Endometrial microvascular endothelial cells (primary cell): ENCODE results near the gene UTP3. TPM values are rescaled to one million over a fixed set of nuclear protein-coding genes. Genes with fewer than 3 reads are reported as not detected.
"Not testable (repeated sequence)": the region's sequence is repeated elsewhere in the genome, so short reads cannot be mapped to it uniquely, and the experiment has no call there.

Source experiments
- in situ Hi-C: cut with HindIII; loops from 2 replicates; pipeline ENCODE4 v1.10.0; 2017; ENCODE audit warnings: low sequenced_read_pairs, low pct_unique_long_range_greater_than_20kb; ENCODE audit errors: inconsistent ontology term
- total RNA-seq: library from RNA; depleted of rRNA; stranded (reverse); fragments of >200 nt; gene quantifications from one replicate; pipeline ENCODE4 v1.2.3, GENCODE V29; 2015; ENCODE audit errors: inconsistent ontology term

Gene UTP3
- total RNA-seq, 1 donor from 2014 or later = 23.7 TPM

DNA sequence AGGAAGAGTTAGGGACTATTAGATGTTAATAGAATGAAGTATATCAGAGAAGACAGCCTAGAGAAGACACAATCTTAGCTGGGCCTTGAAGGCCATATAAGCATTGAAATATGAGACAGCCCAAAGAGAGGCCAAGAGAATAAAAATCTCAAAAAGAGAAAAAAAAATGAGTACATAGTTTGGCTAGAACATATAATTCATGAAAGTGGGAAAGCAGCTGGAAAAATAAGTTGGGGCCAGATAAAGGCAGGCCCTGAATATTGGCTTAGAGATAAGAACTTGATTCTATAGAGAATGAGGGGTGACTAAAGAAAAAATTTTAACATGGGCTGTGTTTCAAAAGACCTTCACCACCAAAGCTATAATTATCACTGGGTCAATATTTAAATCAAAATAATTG lies 7.4 kb upstream of the UTP3 start:
- in situ Hi-C loops = no loop called here

DNA sequence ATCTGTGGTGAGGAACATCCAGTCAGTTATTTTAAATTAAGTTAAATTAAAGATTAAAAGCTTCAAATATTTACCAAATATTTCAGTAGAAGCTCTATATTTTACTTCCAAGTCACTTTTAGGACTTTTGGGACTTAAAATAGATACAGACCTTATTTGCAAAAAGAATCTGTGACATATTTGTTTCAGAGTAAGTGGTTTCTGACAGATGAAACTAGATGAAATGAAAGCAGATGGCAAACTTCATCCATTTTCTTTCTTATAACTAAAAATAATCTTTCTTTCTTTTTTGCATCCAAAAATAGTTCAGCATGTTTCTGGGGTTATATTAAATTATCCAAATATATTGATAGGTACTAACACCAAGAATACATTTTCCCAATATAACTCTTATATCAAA lies 6.6 kb upstream of the UTP3 start:
- in situ Hi-C loops = no loop called here

DNA sequence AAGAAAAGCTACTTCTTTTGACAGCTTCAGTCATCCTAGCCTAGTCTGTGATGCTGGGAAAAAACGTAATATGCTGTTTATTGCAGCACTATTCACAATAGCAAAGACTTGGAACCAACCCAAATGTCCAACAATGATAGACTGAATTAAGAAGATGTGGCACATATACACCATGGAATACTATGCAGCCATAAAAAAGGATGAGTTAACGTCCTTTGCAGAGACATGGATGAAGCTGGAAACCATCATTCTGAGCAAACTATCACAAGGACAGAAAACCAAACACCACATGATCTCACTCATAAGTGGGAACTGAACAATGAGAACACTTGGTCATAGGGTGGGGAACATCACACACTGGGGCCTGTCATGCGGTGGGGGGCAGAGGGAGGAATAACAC lies 6.2 kb upstream of the UTP3 start:
- in situ Hi-C loops = not testable (repeated sequence)

DNA sequence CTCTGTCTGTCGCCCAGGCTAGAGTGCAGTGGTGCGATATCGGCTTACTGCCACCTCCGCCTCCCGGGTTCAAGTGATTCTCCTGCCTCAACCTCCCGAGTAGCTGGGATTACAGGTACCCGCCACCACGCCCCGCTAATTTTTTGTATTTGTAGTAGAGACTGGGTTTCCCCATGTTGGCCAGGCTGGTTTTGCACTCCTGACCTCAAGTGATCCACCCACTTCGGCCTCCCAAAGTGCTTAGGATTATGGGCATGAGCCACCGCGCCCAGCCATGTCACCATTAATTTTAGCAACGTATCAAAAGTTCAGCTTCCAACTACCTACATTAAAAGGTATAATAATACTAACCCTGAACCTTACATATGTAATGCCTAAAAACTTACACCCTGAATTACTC lies 940 bp upstream of the UTP3 start:
- in situ Hi-C loops = no loop called here

DNA sequence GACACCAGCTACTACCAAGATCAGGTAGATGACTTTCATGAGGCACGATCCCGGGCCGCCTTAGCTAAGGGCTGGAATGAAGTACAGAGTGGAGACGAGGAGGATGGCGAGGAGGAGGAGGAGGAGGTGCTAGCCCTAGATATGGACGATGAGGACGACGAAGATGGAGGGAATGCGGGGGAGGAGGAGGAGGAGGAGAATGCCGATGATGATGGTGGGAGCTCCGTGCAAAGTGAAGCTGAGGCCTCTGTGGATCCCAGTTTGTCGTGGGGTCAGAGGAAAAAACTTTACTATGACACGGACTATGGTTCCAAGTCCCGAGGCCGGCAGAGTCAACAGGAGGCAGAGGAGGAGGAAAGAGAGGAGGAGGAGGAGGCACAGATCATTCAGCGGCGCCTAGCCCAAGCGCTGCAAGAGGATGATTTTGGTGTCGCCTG lies 481 bp downstream of the UTP3 start:
- in situ Hi-C loops = no loop called here

DNA sequence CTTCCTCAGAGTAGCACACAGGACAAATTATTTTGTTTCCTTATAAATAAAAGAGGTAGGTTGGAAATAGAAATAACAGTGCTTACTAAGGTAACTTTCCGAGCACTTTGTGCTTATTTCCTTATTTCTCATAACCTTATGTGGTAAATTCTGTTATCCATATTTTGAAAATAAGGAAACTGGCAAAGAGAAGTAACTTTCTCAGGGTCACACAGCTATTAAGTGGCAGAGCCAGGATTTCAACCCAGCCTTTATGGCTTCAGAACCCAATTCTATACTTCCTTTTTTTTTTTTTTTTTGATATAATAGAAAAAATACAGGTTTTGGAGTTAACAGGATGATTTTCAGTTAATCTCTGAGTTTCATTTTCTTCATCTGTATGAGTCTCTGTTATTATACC lies 3.3 kb downstream of the UTP3 start:
- in situ Hi-C loops = no loop called here

DNA sequence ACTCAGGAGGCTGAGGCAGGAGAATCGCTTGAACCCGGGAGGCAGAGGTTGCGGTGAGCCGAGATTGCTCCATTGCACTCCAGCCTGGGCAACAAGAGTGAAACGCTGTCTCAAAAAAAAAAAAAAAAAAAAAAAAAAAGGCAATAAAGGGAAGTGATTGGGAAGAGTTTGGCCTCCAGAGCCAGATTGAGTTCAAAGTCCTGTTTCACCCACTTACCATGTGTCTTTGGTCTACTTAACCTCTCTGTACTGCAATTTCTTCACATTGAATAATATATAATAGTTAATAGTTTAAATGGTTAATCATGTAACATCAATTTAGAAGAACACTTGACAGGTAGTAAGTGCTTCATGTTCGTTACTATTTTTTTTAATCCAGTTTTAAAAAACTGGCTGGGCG lies 6.3 kb downstream of the UTP3 start:
- in situ Hi-C loops = not testable (repeated sequence)

DNA sequence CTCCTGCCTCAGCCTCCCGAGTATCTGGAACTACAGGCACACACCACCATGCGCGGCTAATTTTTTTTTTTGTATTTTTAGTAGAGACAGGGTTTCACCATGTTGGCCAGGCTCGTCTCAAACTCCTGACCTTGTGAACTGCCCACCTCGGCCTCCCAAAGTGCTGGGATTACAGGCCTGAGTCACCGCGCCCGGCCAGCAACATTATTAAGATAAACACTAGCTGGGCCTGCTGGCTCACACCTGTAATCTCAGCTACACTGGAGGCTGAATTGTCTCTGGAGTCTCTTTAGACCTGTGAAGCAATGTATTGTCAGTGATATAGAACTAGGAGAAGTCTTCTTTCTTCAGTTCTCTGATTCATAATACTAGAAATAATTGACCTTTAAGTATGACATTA lies 10.1 kb downstream of the UTP3 start:
- in situ Hi-C loops = not testable (repeated sequence)

DNA sequence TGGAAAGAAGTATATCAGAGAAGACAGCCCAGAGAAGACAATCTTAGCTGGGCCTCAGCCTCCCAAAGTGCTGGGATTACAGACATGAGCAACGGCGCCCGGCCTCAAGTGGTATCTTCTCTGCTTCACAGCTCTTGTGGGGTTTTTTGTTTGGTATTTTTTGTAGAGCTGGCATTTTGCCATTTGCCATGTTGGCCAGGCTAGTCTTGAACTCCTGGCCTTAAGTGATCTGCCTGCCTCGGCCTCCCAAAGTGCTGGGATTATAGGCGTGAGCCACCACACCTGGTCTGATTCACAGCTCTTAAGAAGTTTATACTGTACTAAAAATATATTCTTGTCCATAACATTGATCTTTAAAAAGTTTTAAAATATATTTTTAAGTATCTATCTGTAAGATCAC lies 12.4 kb downstream of the UTP3 start:
- in situ Hi-C loops = no loop called here

DNA sequence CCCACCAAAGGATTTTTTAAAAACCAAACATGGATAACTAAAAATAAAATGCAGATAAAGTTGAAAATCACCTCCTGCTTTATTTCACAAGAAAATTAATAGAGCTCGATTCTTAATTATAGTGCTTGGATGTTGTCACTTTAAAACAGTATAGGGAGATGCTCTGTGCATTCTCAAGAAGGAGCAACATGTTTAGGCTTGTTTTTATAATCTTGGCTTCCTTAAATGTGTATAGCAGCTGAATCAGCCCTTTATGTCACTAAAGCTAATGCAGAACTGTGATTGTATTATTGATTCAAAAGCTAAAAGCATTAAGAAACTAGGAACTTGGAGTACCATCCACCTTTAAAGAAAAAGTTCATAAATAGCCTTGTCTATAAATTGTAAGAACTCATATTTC lies 12.9 kb downstream of the UTP3 start:
- in situ Hi-C loops = no loop called here

DNA sequence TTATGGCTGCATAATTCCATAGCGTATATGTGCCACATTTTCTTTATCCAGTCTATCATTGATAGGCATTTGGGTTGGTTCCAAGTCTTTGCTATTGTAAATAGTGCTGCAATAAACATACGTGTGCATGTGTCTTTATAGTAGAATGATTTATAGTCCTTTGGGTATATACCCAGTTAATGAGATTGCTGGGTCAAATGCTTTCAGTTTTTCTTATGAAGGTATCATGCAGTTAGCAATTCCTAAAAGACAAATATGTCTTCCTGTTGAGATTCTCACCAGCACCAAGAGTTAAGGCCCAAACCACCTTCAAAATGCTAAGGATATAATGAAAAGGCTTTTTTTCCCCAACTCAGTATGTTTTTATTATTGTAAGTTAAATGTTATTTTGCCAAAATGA lies 14.3 kb downstream of the UTP3 start:
- in situ Hi-C loops = not testable (repeated sequence)

DNA sequence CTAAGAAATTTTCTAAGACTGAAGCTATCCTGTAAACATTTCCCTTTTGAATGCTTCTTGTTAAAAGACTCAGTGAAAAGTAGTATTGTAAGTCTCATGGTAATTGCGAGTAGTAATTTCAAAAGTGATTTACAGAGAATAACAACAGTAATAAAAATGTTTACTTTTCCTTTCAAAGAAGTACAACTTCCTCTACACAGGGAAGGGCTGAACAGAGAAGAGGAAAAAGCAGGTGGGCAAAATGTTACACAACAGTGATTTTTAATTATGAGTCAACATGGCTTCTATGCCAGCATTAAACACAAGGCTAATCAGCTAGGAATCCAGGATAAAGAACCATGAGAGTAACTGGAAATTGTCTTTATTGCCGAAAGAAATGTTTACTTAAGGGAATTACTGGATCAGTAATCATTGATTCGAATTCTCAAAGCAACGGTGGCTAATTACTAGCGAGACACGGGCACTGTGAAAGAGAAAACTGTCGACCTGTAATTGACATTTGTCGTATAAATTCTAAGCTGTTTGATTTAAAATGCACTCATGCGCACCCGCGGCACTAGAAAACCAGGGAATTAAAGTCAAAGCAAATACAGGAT lies 15.4 kb downstream of the UTP3 start:
- in situ Hi-C loops = no loop called here

DNA sequence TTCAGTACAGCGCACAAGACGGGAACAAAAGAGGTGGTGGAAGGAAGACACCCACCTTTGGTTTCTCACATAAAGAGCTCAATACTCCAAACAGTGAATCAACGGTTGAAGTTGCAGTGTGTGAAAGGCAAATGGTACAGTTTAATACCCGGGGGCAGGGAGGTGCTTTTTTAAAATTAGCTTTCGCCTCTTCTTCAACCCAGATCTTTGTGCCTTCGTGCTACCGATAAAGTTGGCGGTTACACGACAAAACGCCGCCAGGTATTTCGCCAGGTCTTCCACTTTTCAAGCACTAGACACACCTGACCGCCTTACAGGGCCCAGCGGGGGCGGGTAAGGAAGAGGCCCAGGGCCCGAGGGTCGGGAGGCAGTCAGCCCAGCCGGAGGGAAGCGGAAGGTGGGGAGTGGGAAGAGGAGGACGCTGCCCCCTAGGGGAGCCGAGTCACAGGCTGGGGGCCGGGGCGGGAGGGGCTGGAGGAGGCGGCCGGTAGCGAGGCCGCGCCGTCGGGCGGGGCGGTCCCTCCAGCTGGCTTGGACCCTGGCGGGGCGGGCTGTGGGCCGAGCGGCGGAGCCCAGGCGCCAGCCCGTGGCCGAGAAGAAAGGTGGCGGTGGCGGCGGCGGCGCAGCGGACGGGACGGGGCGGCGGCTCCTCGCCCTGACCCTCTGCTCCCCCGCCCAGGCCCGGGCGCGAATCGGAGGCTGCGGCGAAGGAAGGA lies 16.0 kb downstream of the UTP3 start:
- in situ Hi-C loops = no loop called here

DNA sequence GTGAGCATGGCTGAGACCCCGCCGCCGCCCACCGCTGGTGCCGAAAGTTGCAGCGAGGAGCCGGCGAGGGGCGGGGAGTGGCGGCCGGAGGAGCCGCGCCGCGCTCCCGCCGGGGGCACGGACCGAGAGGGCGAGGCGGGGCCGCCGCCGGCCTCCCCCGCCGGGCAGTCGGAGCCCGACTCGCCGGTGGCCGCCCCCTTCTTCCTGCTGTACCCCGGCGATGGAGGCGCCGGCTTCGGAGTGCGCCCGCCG lies 16.5 kb downstream of the UTP3 start:
- in situ Hi-C loops = no loop called here

DNA sequence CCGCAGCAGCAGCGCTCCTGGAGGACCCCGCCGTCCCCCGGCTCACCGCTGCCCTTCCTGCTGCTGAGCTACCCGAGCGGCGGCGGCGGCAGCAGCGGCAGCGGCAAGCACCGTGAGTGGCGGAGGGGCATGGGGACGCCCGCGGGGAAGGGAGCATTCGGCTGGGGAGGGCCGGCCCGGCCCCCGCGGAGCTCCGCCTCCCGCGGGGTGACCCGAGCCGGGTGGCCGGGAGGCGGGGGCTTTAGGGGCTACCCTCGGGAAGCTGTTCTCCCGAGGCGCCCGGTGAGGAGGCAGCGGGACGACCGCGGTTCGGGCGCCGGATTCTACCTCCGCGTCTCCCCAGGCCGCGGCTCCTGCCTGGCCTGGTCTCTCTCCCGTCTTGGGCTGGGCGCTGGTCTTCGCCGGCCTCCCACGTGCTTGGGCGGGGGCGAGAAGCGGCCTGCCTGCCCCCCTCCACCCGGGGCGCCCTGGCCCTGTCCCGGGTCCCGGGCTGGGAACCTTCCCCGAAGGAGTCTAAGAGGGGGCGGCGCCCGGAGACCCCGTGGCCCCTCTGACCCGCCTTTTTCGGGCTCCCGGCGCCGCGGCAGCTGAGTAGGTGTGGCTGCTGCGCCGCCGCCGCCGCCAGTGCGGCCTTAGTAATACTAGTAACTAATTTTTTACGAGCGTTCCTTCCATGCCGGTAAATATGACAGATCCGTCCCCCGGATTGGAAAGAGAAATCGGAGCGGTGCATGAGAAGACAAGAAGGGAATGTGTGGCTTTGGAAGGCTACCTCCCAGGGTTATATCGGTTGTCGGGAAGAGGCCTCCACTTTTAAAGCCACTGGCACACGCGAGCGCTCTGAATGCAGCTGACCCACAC lies 17.1 kb downstream of the UTP3 start:
- in situ Hi-C loops = no loop called here

DNA sequence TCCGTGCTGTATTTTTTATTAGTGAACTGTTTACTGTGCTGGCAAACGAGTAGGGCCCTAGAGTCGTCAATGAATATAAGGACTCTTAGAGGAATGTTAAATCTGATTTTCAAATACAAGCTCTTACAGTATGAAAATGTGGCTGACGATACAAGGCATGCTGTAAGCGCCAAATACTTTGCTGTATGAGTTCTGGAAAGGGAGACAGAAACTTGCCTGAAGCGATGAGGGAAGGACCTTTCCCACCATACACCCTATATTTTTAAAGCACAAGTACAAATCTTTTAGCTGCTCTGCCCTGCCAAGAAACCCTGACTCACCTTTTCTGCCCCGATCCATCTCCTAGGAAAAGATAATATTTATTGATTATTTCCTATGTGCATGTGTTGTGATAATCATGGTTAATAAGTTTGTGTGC lies 17.7 kb downstream of the UTP3 start:
- in situ Hi-C loops = no loop called here

DNA sequence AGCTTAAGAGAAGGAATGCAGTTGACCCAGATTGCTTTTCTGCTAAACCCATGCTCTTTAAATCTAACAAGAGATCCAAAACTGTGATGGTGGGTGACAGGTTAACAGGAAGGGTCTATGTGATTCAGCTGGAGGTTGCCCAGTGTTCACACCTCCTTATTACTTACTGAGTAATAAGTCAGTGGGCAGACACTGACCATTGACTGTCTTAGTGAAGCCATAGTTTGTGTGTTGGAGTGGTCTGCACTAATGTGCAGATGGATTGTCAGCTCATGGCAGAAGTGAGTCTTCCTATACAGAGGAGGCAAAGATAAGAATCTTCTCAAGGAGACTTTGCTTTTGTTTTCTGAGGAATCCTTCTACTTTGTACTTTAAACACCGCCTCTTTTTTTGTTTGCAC lies 18.2 kb downstream of the UTP3 start:
- in situ Hi-C loops = no loop called here

DNA sequence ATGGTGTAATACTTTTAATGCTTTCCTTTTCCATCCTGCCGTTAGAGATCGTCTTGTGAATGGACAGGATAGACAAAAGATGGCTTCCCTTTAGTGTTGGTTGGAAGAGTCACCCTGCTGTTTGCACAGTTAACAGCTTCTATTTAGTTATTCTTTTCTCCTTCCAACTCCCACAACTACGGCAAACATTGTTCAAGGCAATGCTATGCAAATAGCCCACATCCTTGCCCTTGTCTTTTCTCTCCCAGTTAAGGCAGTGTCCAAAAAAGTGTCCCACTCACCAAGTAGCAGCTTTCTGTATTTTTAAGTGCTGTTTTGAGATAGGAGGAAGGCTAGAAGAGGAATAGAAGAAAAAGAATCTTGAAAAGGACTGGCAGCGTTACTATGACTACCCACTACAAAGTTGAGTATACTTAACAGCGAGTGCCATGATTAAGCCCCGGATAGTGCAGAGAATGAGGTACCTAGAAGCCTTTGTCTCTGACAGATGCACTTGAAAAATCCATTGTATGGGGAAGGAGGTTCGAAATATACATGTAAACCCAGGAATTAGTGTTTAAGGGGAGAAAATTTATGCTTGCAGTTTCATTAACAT lies 21.4 kb downstream of the UTP3 start:
- in situ Hi-C loops = no loop called here

DNA sequence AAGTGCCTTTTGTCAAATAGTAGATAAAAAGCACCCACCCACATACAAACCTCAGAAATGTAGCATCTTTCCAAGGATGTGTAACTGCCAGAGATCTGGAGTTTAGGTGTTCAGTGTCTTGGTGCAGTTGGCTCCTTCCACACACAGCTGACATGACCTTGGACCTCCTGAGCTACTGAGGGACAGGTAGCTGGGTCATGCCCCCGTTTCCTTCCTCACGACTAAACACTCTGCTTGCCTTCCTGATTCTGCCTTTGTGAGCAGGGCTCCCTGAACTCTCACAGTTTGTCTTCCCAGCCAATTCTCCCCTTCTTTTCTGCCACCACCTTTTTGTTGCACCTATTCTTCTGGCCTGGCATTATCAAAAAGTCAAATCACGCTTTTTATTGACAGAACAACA lies 23.3 kb downstream of the UTP3 start:
- in situ Hi-C loops = no loop called here

DNA sequence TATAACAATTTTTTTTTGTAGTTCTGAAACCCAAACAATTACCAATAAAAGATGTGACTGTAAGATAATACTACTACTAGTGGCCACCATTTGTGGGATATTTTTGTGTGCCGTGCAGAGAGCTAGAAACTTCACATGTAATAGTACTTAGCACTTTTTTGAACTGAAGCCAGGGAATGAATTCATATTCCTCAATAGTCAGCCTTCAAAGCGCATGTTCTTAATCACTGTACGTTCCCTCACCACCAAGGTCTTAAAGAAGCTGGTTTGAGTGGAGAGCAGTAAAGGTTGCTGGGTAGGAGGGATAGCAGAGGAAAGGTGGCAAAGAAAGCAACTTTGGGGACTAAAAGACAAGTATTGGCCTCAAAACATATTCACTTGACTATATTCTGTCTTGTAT lies 23.8 kb downstream of the UTP3 start:
- in situ Hi-C loops = no loop called here
